Upper lobe of left lung (tissue), 6 donors: ENCODE data around the gene FAM237B. TPM values are rescaled to one million over a fixed set of nuclear protein-coding genes. Genes with fewer than 3 reads are reported as not detected.
A peak's percentile ranks its signal among the peaks of the same experiment; 100 is the strongest.
"Not testable (repeated sequence)": the region's sequence is repeated elsewhere in the genome, so short reads cannot be mapped to it uniquely, and the experiment has no call there.

Source experiments
- ATAC-seq, 2 donors: fragments of 200-7000 bp; cut with Tn5 transposase; one replicate each; pipeline ENCODE4 v1.9.1; 2022; ENCODE audit warnings: mild to moderate bottlenecking in 2 of 2, moderate library complexity in 2 of 2; ENCODE audit not compliant: low FRiP score in 2 of 2
- DNase-seq, 2 donors: peaks; one replicate each; pipeline ENCODE4 v3.0.0-alpha.2; 2019 to 2020
- H3K27ac ChIP-seq, 4 donors: fragments of 200-600 bp; sonication (generic); one replicate each; pipeline ENCODE4 v1.5.1; 2016 to 2019
- H3K27me3 ChIP-seq, 4 donors: fragments of 200-600 bp; sonication (generic); one replicate each; pipeline ENCODE4 v1.5.1; 2017 to 2019
- H3K36me3 ChIP-seq, 4 donors: fragments of 200-600 bp; sonication (generic); one replicate each; pipeline ENCODE4 v1.5.1; 2016 to 2019
- H3K4me1 ChIP-seq, 4 donors: fragments of 200-600 bp; sonication (generic); one replicate each; pipeline ENCODE4 v1.5.1; 2018 to 2019
- H3K4me3 ChIP-seq, 4 donors: fragments of 200-600 bp; sonication (generic); one replicate each; pipeline ENCODE4 v1.5.1; 2017 to 2019; ENCODE audit warnings: mild to moderate bottlenecking in 2 of 4, moderate library complexity in 1 of 4
- H3K9me3 ChIP-seq, 4 donors: fragments of 200-600 bp; sonication (generic); one replicate each; pipeline ENCODE4 v1.5.1; 2018 to 2019
- CTCF ChIP-seq, 6 experiments: fragments of 450-650 bp in 4 of 6; fragments of 200-600 bp in 2 of 6; sonication (generic) in 2 of 6; IDR thresholded peaks; one replicate each; pipeline ENCODE4 v1.5.1; 2016 to 2019; ENCODE audit warnings: antibody characterized with exemption in 6 of 6
- EP300 ChIP-seq, 4 donors: sonication (generic); formaldehyde crosslinking; IDR thresholded peaks; one replicate each; pipeline ENCODE4 v1.5.1; 2017; ENCODE audit warnings: antibody characterized with exemption in 4 of 4, control low read depth in 2 of 4
- POLR2A ChIP-seq, 4 donors: fragments of 450-650 bp; IDR thresholded peaks; one replicate each; pipeline ENCODE4 v1.5.1; 2016 to 2017; ENCODE audit warnings: antibody characterized with exemption in 4 of 4, mild to moderate bottlenecking in 2 of 4
- POLR2AphosphoS5 ChIP-seq, 2 donors: sonication (generic); formaldehyde crosslinking; IDR thresholded peaks; one replicate each; pipeline ENCODE4 v1.5.1; 2017; ENCODE audit warnings: antibody characterized with exemption in 2 of 2
- WGBS, 2 donors: methylation state at CpG; one replicate each; pipeline ENCODE4 v1.1.5; 2017 to 2018; 5-methylcytosine and 5-hydroxymethylcytosine counted together
- total RNA-seq, 6 donors: library from RNA; depleted of rRNA in 4 of 6; stranded (reverse); fragments of >200 nt in 4 of 6; gene quantifications; one replicate each; pipeline versions ENCODE4 v1.1.0 to v1.2.1, GENCODE V29; 2016 to 2021
- donor health status: DM: no; HTN: no; CAD: no; lungs with moderate emphysema.
- donor health status: DM: no; HTN: yes; CAD: no; lungs with severe emphysema.

Gene FAM237B
- total RNA-seq: under 1 TPM in 1 of 6 donors, not detected in 5; 0.15 TPM

DNA sequence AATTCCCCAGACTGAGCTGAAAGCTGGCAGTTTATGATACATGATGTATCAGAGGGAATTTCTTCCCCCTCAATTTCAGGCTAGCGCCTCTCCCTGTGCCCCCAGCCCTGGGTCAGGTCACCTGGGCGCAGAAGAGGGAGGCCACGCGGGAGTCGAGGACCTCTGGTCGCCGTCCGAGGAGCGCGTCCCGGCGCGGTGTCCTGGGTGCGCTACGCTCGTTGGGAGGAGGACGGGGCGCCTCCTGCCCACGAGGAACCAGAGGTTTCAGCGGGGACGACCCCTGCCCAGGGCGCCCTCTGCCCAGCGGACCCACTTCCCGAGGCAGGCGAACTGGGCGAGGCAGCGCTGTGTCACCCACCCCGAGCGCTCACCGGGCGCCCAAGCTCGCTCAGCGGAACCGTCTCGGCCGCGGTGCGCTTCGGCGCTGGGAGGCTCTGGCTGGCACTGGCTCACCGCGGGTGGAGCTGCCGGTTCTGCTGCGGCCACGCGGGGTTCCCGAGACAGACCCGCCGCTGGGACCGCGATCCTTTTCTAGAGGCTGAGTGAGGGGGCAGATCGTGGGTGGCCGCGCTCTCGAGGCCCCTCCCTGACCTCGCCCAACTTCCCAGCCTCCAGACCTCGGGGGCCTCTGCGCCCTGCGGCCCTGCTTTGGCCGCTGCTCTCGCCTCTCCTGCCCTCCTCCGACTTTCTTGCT, at the start of gene FAM237B:
Gene FAM237B, minus strand, starts transcription at position 504 of the 694 bp plus-strand sequence. CDS start 1,556 bp downstream, outside the sequence.
- peaks cover 2 to 12% (median 9%) of the 10 kb centered on the region in 4 donors for H3K4me1 ChIP-seq
- WGBS, 2 donors: 6 to 8% methylated on average over 11 to 14 of the region's 62 CpGs
- no peaks in the 10 kb centered on the region for H3K36me3 ChIP-seq
- H3K4me3 ChIP-seq: peak within 1 kb of the TSS in 3 of 4 donors; percentile 21 to 27 (median 22)
- H3K27ac ChIP-seq: no peak within 1 kb of the TSS
- peak; percentile 34 to 63 for ATAC-seq
- no peaks in the 10 kb centered on the region for H3K9me3 ChIP-seq
- DNase-seq: peak in 1 of 2 donors; percentile 85
- no peak for TF ChIP-seq POLR2A (IDR thresholded peaks at IDR 0.05)
- TF ChIP-seq POLR2AphosphoS5 (IDR thresholded peaks at IDR 0.05): no peak
- no peak for TF ChIP-seq EP300 (IDR thresholded peaks at IDR 0.05)
- peaks cover 0 to 14% (median 5%) of the 10 kb centered on the region in 4 donors for H3K27me3 ChIP-seq

DNA sequence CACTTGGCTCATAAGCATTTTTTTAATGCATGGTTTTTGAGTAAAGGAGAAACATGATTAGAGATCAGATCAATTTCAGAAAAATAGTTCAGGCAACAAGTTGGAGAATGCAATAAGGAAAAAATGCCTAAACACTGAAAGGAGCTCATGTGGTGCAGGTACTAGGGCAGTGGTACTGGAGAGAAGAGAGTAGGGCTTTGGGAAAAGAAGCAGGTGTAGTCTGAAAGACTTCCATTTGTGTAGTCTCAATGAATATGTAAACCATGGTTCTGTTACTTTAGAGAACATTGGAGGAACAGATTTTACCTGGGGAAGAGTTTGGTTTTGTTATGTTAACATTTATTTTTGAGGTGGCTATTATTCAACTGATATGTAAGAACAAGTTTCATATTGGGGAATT, 30.9 kb upstream of the FAM237B start:
- TF ChIP-seq EP300 (IDR thresholded peaks at IDR 0.05) (no peak), POLR2AphosphoS5 (IDR thresholded peaks at IDR 0.05) (no peak)
- Histone ChIP-seq H3K4me1 (peaks cover 0 to 22% (median 12%) of the 10 kb centered on the region in 4 donors), H3K36me3 (peaks cover 5 to 26% (median 11%) of the 10 kb centered on the region in 4 donors), H3K9me3 (no peaks in the 10 kb centered on the region), H3K27ac (no peak overlapping the region), H3K27me3 (no peaks in the 10 kb centered on the region), H3K4me3 (no peak overlapping the region)
- ATAC-seq: no peak
- DNase-seq: no peak

DNA sequence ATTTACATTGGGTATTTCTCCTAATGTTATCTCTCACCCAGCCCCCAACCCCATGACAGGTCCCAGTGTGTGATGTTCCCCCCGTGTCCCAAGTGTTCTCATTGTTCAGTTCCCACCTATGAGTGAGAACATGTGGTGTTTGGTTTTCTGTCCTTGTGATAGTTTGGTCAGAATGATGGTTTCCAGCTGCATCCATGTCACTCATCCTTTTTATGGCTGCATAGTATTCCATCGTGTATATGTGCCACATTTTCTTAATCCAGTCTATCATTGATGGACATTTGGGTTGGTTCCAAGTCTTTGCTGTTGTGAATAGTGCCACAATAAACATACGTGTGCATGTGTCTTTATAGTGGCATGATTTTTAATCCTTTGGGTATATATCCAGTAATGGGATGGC, 28.9 kb upstream of the FAM237B start:
- ATAC-seq, H3K27ac ChIP-seq, H3K9me3 ChIP-seq, H3K27me3 ChIP-seq, DNase-seq, H3K4me3 ChIP-seq: not testable (repeated sequence)
- WGBS, 2 donors: 98 to 100% methylated on average over 3 of the region's 3 CpGs
- Histone ChIP-seq H3K4me1 (peaks cover 0 to 23% (median 14%) of the 10 kb centered on the region in 4 donors), H3K36me3 (peaks cover 0 to 11% (median 4%) of the 10 kb centered on the region in 4 donors)

GRCh38 chr7:90349305-90349704, 28.2 kb upstream of the FAM237B start:
- H3K4me3 ChIP-seq: no peak overlapping the region
- no peaks in the 10 kb centered on the region for H3K9me3 ChIP-seq

DNA sequence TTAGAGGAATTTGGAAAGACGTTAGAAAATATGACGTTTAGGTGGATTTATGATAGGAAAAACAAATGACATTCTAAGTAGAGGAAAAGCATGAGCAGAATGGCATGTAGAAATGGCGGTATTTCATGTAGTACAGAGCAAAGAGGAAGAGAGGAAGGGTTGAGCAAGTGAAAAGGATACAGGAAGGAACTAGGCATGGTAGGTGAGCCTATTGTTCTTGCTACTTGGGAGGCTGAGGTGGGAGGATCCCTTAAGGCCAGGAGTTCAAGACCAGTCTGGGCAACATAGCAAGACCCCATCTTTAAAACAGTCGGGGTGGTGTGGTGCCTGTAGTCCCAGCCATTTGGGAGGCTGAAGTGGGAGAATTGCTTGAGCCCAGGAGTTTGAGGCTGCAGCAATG, 26.7 kb upstream of the FAM237B start:
- Histone ChIP-seq H3K27ac (no peak overlapping the region), H3K27me3 (no peaks in the 10 kb centered on the region), H3K36me3 (no peaks in the 10 kb centered on the region), H3K9me3 (no peaks in the 10 kb centered on the region), H3K4me1 (peaks cover 0 to 23% (median 14%) of the 10 kb centered on the region in 4 donors), H3K4me3 (no peak overlapping the region)
- DNase-seq: no peak
- ATAC-seq: no peak
- TF ChIP-seq CTCF (IDR thresholded peaks at IDR 0.05): no peak
- TF ChIP-seq POLR2AphosphoS5 (IDR thresholded peaks at IDR 0.05): no peak
- TF ChIP-seq POLR2A (IDR thresholded peaks at IDR 0.05): no peak
- no peak for TF ChIP-seq EP300 (IDR thresholded peaks at IDR 0.05)
- 65 to 70% methylated on average over 4 of the region's 4 CpGs for WGBS, 2 donors

More at GRCh38 chr7:90349305-90349704, 28.2 kb upstream of the FAM237B start:
- 72 to 84% methylated on average over 4 of the region's 4 CpGs for whole genome bisulfite sequencing, 2 donors
- no peaks in the 10 kb centered on the region for H3K27me3 ChIP-seq
- ATAC-seq (no peak), DNase-seq (no peak)
- peaks cover 0 to 23% (median 14%) of the 10 kb centered on the region in 4 donors for H3K4me1 ChIP-seq
- H3K27ac ChIP-seq: no peak overlapping the region
- no peak for TF ChIP-seq CTCF (IDR thresholded peaks at IDR 0.05)
- TF ChIP-seq EP300 (IDR thresholded peaks at IDR 0.05): no peak
- TF ChIP-seq POLR2A (IDR thresholded peaks at IDR 0.05): no peak
- no peak for TF ChIP-seq POLR2AphosphoS5 (IDR thresholded peaks at IDR 0.05)
- H3K36me3 ChIP-seq: peaks cover 0 to 11% (median 2%) of the 10 kb centered on the region in 4 donors

- Histone ChIP-seq H3K27ac (peak within 1 kb of the TSS; percentile 85 to 93 (median 90)), H3K27me3 (no peaks in the 10 kb centered on the region)
- TF ChIP-seq EP300 (IDR thresholded peaks at IDR 0.05): no peak
- TF ChIP-seq POLR2A (IDR thresholded peaks at IDR 0.05): peak in 3 of 4 donors; percentile 65 to 86 (median 86)
- TF ChIP-seq CTCF (IDR thresholded peaks at IDR 0.05): peak; percentile 70 to 89 (median 83)
- peak; percentile 91 to 96 for TF ChIP-seq POLR2AphosphoS5 (IDR thresholded peaks at IDR 0.05)
Observed at GRCh38 chr7:90346336-90347125, 25.4 kb upstream of the FAM237B start, which contains the start of gene GTPBP10. Gene GTPBP10, plus strand, starts transcription at chr7:90346716. Its CDS starts 26 bp downstream, at chr7:90346742.

More at GRCh38 chr7:90346336-90347125, 25.4 kb upstream of the FAM237B start, which contains the start of gene GTPBP10:
- Histone ChIP-seq H3K4me1 (peaks cover 0 to 23% (median 14%) of the 10 kb centered on the region in 4 donors), H3K9me3 (no peaks in the 10 kb centered on the region), H3K4me3 (peak within 1 kb of the TSS; percentile 61 to 81 (median 72)), H3K36me3 (no peaks in the 10 kb centered on the region)
- 0 to 1% methylated on average over 27 to 37 of the region's 37 CpGs for WGBS, 2 donors
- peak; percentile 94 to 96 for DNase-seq
- ATAC-seq: peak; percentile 100
